DMS79 (cell line): ENCODE results near the gene PPP1R14B.

Source experiments
- DNase-seq: peaks from one replicate; lab custom pipeline; 2025; lab: John Stamatoyannopoulos, UW

PPP1R14B gene

GRCh38 chr11:64210301-64211020, 36.3 kb downstream of the PPP1R14B start:
- no peak for DNase-seq

GRCh38 chr11:64209563-64209843, 37.2 kb downstream of the PPP1R14B start:
- DNase-seq: no peak

- DNase-seq: no peak
These were observed 37.8 kb downstream of the PPP1R14B start for GRCh38 chr11:64208796-64209562.

- no peak for DNase-seq
These were observed 38.5 kb downstream of the PPP1R14B start for GRCh38 chr11:64208086-64208795.

DNA sequence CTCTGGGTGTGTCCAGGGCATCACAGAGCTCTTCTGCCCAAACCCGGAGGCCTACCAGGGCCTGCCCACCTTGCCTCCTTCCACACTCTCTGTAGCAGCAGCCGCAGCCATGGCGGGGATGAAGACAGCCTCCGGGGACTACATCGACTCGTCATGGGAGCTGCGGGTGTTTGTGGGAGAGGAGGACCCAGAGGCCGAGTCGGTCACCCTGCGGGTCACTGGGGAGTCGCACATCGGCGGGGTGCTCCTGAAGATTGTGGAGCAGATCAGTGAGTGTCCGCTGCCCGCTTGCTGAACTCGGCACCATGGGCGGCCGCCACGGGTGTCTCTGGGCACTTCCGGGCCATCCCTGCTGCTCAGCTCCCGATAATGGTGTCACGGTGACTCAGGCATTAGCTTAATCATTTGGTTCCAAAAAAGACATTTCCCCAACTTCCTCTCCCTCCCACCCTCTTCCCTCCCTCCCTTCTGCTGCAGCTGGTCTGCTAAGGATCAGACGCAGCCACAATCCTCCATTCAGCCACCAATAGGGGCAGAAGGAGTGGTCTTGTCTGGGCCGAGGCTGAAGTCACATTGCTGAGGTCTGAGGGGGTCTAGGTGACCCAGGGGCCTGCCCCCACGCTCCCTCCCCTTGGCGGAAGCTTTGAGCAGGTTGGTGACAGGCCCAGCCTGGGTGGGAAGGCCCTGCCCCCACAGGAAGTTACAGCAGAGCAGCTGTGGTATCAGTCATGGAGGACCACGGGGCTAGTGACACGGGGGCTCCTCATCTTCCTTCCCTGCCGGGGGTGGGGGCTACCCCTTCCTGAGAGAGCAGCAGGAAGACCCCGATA, 39.3 kb downstream of the PPP1R14B start:
- DNase-seq: no peak

GRCh38 chr11:64206457-64207255, 40.1 kb downstream of the PPP1R14B start, which contains the start of gene FERMT3:
TSS of gene FERMT3 (plus strand) at chr11:64206721. CDS start at chr11:64207365, 644 bp downstream.
- DNase-seq: no peak

- peak; percentile 93 for DNase-seq
These were observed 42.2 kb downstream of the PPP1R14B start for GRCh38 chr11:64204464-64204989.

GRCh38 chr11:64204080-64204440, 42.7 kb downstream of the PPP1R14B start:
- no peak for DNase-seq

GRCh38 chr11:64203421-64204079, 43.2 kb downstream of the PPP1R14B start:
- no peak for DNase-seq

DNA sequence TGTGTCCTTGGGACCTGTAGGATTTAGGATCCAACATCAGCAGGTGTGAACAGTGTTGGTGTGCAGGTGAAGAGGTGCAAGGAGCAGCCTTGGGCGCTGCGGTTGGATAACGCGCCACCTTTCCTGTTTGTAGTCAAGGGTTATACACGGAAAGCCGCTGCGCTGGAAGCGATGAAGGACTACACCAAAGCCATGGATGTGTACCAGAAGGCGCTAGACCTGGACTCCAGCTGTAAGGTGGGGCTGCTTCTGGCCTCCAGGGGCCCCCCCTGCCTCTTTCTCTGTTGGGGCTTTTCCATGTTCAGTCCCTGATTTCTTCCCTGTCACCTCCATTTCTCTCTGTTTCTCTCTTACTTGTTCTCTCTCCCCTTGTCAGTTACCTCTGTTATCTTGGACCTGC, 43.8 kb downstream of the PPP1R14B start:
- no peak for DNase-seq

- DNase-seq: no peak
These were observed 45.2 kb downstream of the PPP1R14B start for GRCh38 chr11:64201543-64201942.

DNA sequence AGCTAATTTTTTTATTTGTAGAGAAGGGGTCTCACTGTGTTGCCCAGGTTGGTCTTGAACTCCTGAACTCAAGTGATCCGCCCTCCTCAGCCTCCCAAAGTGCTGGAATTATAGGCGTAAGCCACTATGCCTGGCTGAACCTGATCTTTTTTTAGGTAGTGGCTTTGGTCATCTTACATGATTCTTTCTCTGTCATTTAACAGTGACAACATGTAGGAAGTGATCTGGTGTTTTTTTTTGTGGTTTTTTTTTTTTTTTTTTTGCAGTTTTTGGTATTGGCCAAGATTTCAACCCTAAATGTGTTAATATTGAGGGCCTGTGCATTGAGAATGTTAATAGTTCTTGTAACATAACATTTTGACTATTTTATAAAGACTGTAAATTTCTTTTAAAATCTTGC, 48.2 kb downstream of the PPP1R14B start:
- DNase-seq: no peak

DNA sequence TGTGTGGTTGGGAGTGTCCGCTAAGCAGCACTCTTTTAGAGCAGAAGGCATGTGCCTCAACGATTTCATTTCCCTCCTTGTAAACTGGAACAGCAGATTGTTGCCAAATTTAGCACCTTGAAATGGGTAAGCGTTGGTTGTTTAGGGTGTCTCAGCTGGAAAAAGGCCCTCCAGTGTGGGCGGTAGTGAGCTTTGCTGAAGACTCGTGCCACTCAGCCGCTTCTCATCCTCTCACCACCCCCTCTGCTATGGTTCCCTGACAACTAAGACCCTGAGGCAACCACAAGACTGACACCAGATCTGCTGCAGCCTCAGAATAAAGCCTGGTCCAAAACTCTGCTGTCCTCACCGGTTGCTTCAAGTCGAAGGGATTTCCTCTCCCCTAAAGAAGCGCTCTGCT, 50.1 kb downstream of the PPP1R14B start:
- no peak for DNase-seq
